SH-SY5Y (cell line): Measurements from ENCODE around the gene WAC.

Experiments used
- GATA2 ChIP-seq: IDR thresholded peaks from 2 replicates; pipeline ENCODE4 v1.6.1; 2011; ENCODE audit warnings: mild to moderate bottlenecking, low read depth, low read length
- GATA3 ChIP-seq: IDR thresholded peaks from 2 replicates; pipeline ENCODE4 v1.6.1; 2011; ENCODE audit warnings: low read depth, mild to moderate bottlenecking, low read length, moderate library complexity

DNA sequence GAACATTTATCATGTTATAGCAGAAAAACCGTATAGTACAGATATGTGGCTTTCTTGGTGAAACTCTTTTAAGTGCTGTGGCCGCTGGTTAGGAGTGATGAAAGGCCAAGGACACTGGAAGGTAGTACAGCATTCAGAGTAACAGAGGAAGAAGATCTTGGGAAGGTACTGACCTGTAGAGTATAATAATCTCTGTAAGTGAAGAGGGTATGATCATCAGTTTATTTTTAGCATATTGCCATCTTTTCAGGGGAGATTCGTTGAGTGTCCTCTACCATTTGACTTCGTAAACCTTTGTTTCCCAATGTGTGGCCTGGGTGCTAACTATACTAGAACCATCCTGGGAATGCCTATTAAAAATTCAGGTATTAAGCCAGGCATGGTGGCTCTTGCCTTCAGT, 44.6 kb downstream of the WAC start:
- TF ChIP-seq GATA2, result no peak
- TF ChIP-seq GATA3, result no peak
